HepG2 (cell line): ENCODE measurements around the gene PBLD. TPM values are rescaled to one million over a fixed set of nuclear protein-coding genes. Genes with fewer than 3 reads are reported as not detected.

Source experiments
- ASH2L ChIP-seq: fragments of 300-600, 200-600 bp; sonication (generic); IDR thresholded peaks from 2 replicates; pipeline ENCODE4 v1.7.0; 2017; ENCODE audit warnings: low read depth, mild to moderate bottlenecking, moderate library complexity, mixed read lengths, low read length; ENCODE audit not compliant: insufficient read length
- ATF7-NPFF ChIP-seq: sonication (generic); formaldehyde crosslinking; IDR thresholded peaks from 2 replicates; pipeline ENCODE4 v1.8.1; 2023; ENCODE audit warnings: mild to moderate bottlenecking, low read depth, missing genetic modification reagents, moderate library complexity
- CENPT ChIP-seq: sonication (generic); formaldehyde crosslinking; IDR thresholded peaks from 2 replicates; pipeline ENCODE4 v1.8.0; 2022; ENCODE audit warnings: low read depth, mild to moderate bottlenecking, moderate library complexity, missing genetic modification reagents
- DNMT3B ChIP-seq: conservative IDR thresholded peaks from 2 replicates; pipeline ENCODE4 v1.6.1; 2016; ENCODE audit warnings: missing biosample characterization, control low read depth
- ELF3 ChIP-seq: IDR thresholded peaks from 2 replicates; pipeline ENCODE4 v1.6.1; 2016; ENCODE audit warnings: missing genetic modification reagents, missing compliant biosample characterization
- HOXA3 ChIP-seq: sonication (generic); formaldehyde crosslinking; IDR thresholded peaks from 2 replicates; pipeline ENCODE4 v1.5.0; 2020; ENCODE audit warnings: missing genetic modification reagents
- NR2C2 ChIP-seq: sonication (generic); formaldehyde crosslinking; IDR thresholded peaks from 2 replicates; pipeline ENCODE4 v1.4.0; 2020; ENCODE audit warnings: missing genetic modification reagents, mild to moderate bottlenecking, moderate library complexity, borderline replicate concordance
- RBM22 ChIP-seq: fragments of 200-400 bp; formaldehyde crosslinking; optimal IDR thresholded peaks from 2 replicates; pipeline ENCODE3; 2017; ENCODE audit warnings: mild to moderate bottlenecking, low read length, moderate library complexity
- STAG1 ChIP-seq: sonication (generic); formaldehyde crosslinking; IDR thresholded peaks from 2 replicates; pipeline ENCODE4 v1.4.0; 2020; ENCODE audit warnings: missing genetic modification reagents
- TAF15 ChIP-seq: fragments of 200-400 bp; formaldehyde crosslinking; IDR thresholded peaks from one replicate; pipeline ENCODE4 v1.6.1; 2018; ENCODE audit warnings: mild to moderate bottlenecking, low read depth, low read length; ENCODE audit not compliant: poor library complexity, severe bottlenecking
- TEAD3 ChIP-seq: optimal IDR thresholded peaks from 2 replicates; pipeline ENCODE3; 2016; ENCODE audit warnings: borderline replicate concordance
- TOE1 ChIP-seq: sonication (generic); formaldehyde crosslinking; IDR thresholded peaks from 2 replicates; pipeline ENCODE4 v1.4.0; 2020; ENCODE audit warnings: mild to moderate bottlenecking, missing genetic modification reagents
- ZBTB1 ChIP-seq: sonication (generic); formaldehyde crosslinking; IDR thresholded peaks from 2 replicates; pipeline ENCODE4 v1.4.0; 2020; ENCODE audit warnings: missing genetic modification reagents, borderline replicate concordance
- ZSCAN21 ChIP-seq: sonication (generic); formaldehyde crosslinking; IDR thresholded peaks from 2 replicates; pipeline ENCODE4 v1.8.0; 2022; ENCODE audit warnings: mild to moderate bottlenecking, missing genetic modification reagents, moderate library complexity, borderline replicate concordance
- ZZZ3 ChIP-seq: sonication (generic); formaldehyde crosslinking; IDR thresholded peaks from 2 replicates; pipeline ENCODE4 v1.4.0; 2020; ENCODE audit warnings: missing genetic modification reagents, mild to moderate bottlenecking, borderline replicate concordance
- polyA plus RNA-seq, 8 experiments: library from polyadenylated mRNA; depleted of rRNA in 3 of 8; stranded (reverse) in 7 of 8; unstranded in 1 of 8; fragments of >200 nt; fragmentation: Illumina TruSeq in 4 of 8; extraction: Trizol in 4 of 8; gene quantifications; 2 replicates each; pipeline versions ENCODE4 v1.2.1 to v1.2.3, GENCODE V29; 2011 to 2016; ENCODE audit warnings: low read depth in 4 of 8, missing spikeins in 1 of 8, mixed read lengths in 1 of 8; ENCODE audit not compliant: insufficient read depth in 1 of 8
- total RNA-seq, 5 experiments: library from RNA; depleted of rRNA; stranded (reverse); fragments of >200 nt; fragmentation: Illumina TruSeq; extraction: Trizol; gene quantifications; 2 replicates each; pipeline ENCODE4 v1.2.3, GENCODE V29; 2016; ENCODE audit warnings: low read depth in 1 of 5
- TF ChIP-seq, protein P1 (sequence below): sonication (generic); formaldehyde crosslinking; IDR thresholded peaks from 2 replicates; pipeline ENCODE4 v1.9.0; 2021; ENCODE audit warnings: missing genetic modification reagents, mild to moderate bottlenecking, borderline replicate concordance
- TF ChIP-seq, protein P2 (sequence below): sonication (generic); formaldehyde crosslinking; IDR thresholded peaks from 2 replicates; pipeline ENCODE4 v1.4.0; 2020; ENCODE audit warnings: mild to moderate bottlenecking, low read depth, missing genetic modification reagents
- TF ChIP-seq, protein P3 (sequence below): sonication (generic); formaldehyde crosslinking; conservative IDR thresholded peaks from 2 replicates; pipeline ENCODE4 v1.4.0; 2020; ENCODE audit warnings: missing genetic modification reagents
- TF ChIP-seq, protein P4 (sequence below): sonication (generic); formaldehyde crosslinking; IDR thresholded peaks from 2 replicates; pipeline ENCODE4 v1.4.0; 2020; ENCODE audit warnings: missing genetic modification reagents, borderline replicate concordance
- TF ChIP-seq, protein P5 (sequence below): sonication (generic); formaldehyde crosslinking; IDR thresholded peaks from 2 replicates; pipeline ENCODE4 v1.5.0; 2020; ENCODE audit warnings: mild to moderate bottlenecking, missing genetic modification reagents

PBLD gene
- total and polyA plus RNA-seq, 2 of the 13 experiments (the other 11 are each of a cell fraction or from before 2014, with no cell fraction given): 0.42 to 3.1 TPM

DNA sequence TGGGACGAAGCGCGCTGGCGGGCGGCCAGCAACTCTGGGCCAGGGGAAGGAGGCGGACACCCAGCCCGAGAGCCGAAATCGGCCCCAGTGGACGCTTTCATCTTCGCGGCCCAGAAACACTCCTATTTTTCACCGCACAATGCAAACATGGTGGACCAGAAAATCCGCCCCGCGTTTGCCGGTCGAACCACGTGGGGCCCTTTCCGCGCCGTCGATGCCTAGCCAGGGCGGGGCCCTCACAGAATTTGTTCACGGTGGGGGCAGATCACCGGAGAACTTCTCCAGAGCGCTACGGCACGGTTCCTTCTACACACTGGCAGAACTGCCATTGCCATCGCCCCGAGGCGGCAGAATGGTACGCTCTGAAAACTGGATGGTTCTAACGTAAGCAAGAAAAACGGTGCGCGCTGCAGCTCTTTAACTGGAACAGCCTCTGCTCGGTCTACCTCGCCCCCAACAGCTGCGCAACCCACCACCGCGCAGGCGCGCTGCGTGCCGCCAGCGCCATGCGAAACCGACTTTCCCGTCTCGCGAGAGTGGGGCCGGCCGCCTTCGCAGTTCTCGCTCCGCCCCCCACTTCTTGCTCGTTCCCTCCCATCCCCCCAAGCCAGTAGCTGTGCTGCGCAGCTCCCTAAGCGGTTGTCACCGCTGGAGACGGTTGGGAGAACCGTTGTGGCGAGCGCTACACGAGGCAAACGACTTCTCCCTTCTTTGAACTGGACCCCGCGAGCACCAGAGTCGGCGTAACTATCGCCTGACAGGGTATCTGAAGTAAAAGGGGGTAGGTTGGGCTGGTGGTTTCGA, 1.1 kb downstream of the PBLD start, which contains the start of gene HNRNPH3 (continued):
- TF ChIP-seq, protein P1, sequence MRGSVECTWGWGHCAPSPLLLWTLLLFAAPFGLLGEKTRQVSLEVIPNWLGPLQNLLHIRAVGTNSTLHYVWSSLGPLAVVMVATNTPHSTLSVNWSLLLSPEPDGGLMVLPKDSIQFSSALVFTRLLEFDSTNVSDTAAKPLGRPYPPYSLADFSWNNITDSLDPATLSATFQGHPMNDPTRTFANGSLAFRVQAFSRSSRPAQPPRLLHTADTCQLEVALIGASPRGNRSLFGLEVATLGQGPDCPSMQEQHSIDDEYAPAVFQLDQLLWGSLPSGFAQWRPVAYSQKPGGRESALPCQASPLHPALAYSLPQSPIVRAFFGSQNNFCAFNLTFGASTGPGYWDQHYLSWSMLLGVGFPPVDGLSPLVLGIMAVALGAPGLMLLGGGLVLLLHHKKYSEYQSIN (CRISPR knock-in tag): no peak
- TF ChIP-seq ZBTB1 (CRISPR knock-in tag): no peak; the same call in 1 of the 2 replicates
- TF ChIP-seq STAG1 (CRISPR knock-in tag): 0 out of 2 replicates have a peak, but pooled peaks have one; percentile 7
- TF ChIP-seq ZZZ3 (CRISPR knock-in tag): peak; percentile 86
- TF ChIP-seq ELF3: peak; percentile 72
- peak; percentile 67; the same call in 1 of the 2 replicates for TF ChIP-seq NR2C2 (CRISPR knock-in tag)
- TF ChIP-seq, protein P2, sequence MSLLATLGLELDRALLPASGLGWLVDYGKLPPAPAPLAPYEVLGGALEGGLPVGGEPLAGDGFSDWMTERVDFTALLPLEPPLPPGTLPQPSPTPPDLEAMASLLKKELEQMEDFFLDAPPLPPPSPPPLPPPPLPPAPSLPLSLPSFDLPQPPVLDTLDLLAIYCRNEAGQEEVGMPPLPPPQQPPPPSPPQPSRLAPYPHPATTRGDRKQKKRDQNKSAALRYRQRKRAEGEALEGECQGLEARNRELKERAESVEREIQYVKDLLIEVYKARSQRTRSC (CRISPR knock-in tag): peak; percentile 82; the same call in 1 of the 2 replicates
- peak; percentile 85 for TF ChIP-seq TEAD3 (CRISPR knock-in tag)
- peak; percentile 94 for TF ChIP-seq ATF7-NPFF (CRISPR knock-in tag)
- peak; percentile 82 for TF ChIP-seq ASH2L
- TF ChIP-seq TOE1 (CRISPR knock-in tag): no peak; the same call in 1 of the 2 replicates
- TF ChIP-seq RBM22: no peak
- peak; percentile 56 for TF ChIP-seq DNMT3B (CRISPR knock-in tag)
- TF ChIP-seq HOXA3 (CRISPR knock-in tag): peak; percentile 96
- TF ChIP-seq, protein P3, sequence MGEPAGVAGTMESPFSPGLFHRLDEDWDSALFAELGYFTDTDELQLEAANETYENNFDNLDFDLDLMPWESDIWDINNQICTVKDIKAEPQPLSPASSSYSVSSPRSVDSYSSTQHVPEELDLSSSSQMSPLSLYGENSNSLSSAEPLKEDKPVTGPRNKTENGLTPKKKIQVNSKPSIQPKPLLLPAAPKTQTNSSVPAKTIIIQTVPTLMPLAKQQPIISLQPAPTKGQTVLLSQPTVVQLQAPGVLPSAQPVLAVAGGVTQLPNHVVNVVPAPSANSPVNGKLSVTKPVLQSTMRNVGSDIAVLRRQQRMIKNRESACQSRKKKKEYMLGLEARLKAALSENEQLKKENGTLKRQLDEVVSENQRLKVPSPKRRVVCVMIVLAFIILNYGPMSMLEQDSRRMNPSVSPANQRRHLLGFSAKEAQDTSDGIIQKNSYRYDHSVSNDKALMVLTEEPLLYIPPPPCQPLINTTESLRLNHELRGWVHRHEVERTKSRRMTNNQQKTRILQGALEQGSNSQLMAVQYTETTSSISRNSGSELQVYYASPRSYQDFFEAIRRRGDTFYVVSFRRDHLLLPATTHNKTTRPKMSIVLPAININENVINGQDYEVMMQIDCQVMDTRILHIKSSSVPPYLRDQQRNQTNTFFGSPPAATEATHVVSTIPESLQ (CRISPR knock-in tag): peak; percentile 73; the same call in 1 of the 2 replicates
- no peak for TF ChIP-seq CENPT
- TF ChIP-seq TAF15: no peak
- TF ChIP-seq, protein P4, sequence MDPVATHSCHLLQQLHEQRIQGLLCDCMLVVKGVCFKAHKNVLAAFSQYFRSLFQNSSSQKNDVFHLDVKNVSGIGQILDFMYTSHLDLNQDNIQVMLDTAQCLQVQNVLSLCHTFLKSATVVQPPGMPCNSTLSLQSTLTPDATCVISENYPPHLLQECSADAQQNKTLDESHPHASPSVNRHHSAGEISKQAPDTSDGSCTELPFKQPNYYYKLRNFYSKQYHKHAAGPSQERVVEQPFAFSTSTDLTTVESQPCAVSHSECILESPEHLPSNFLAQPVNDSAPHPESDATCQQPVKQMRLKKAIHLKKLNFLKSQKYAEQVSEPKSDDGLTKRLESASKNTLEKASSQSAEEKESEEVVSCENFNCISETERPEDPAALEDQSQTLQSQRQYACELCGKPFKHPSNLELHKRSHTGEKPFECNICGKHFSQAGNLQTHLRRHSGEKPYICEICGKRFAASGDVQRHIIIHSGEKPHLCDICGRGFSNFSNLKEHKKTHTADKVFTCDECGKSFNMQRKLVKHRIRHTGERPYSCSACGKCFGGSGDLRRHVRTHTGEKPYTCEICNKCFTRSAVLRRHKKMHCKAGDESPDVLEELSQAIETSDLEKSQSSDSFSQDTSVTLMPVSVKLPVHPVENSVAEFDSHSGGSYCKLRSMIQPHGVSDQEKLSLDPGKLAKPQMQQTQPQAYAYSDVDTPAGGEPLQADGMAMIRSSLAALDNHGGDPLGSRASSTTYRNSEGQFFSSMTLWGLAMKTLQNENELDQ (CRISPR knock-in tag): no peak
- TF ChIP-seq ZSCAN21 (CRISPR knock-in tag): peak; percentile 96
- TF ChIP-seq, protein P5, sequence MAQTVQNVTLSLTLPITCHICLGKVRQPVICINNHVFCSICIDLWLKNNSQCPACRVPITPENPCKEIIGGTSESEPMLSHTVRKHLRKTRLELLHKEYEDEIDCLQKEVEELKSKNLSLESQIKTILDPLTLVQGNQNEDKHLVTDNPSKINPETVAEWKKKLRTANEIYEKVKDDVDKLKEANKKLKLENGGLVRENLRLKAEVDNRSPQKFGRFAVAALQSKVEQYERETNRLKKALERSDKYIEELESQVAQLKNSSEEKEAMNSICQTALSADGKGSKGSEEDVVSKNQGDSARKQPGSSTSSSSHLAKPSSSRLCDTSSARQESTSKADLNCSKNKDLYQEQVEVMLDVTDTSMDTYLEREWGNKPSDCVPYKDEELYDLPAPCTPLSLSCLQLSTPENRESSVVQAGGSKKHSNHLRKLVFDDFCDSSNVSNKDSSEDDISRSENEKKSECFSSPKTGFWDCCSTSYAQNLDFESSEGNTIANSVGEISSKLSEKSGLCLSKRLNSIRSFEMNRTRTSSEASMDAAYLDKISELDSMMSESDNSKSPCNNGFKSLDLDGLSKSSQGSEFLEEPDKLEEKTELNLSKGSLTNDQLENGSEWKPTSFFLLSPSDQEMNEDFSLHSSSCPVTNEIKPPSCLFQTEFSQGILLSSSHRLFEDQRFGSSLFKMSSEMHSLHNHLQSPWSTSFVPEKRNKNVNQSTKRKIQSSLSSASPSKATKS (CRISPR knock-in tag): no peak
